Measurements from ENCODE around the gene OR2T3.
"Not testable (repeated sequence)": the region's sequence is repeated elsewhere in the genome, so short reads cannot be mapped to it uniquely, and the experiment has no call there.

Gene OR2T3

DNA sequence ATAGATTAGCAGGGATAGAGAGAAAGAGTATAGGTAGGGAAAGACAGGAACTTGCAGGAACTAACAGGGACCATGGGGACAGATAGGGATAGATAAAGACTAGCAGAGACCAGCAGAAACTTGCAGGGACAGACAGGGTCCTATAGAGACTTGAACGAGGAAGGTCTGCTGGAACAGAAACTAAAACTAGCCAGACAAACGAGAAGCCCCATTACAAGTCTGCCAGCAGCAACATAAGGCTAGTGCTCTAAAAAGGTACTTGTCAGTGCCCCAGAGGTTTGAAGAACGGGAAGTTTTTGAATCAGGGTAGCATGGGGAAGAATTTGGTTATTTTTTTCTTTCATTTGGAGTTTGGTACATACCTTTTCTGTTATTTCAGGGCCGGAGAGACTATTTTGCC is 41.0 kb upstream of the OR2T3 start:
- not testable (repeated sequence) for H3K14ac ChIP-seq (ENCODE audit: low read length); H2AK5ac ChIP-seq (ENCODE audit: low read length); H4K12ac ChIP-seq (ENCODE audit: low read depth, low read length); H3K4me1 ChIP-seq (ENCODE audit: control insufficient read depth in 1 of 2, insufficient read depth in 2 of 2, low read length in 2 of 2); H3K4ac ChIP-seq (ENCODE audit: low read depth, low read length); DNase-seq; H2BK5ac ChIP-seq (ENCODE audit: low read depth, low read length, poor library complexity); H3K18ac ChIP-seq (ENCODE audit: low read length); H3K27me3 ChIP-seq (ENCODE audit: insufficient read depth, low read length); H4K8ac ChIP-seq (ENCODE audit: low read depth, low read length); H4K91ac ChIP-seq (ENCODE audit: low read depth, low read length); H2BK12ac ChIP-seq (ENCODE audit: low read length); H3K27ac ChIP-seq (ENCODE audit: low read depth, low read length); H3K79me1 ChIP-seq (ENCODE audit: low read length); H3K79me2 ChIP-seq (ENCODE audit: control insufficient read depth, insufficient read depth, low read length, poor library complexity); H2BK120ac ChIP-seq (ENCODE audit: insufficient read depth, low read length, poor library complexity); H3K9ac ChIP-seq (ENCODE audit: low read length); H3K4me3 ChIP-seq (ENCODE audit: low read depth, low read length); H3K4me2 ChIP-seq (ENCODE audit: low read length); H2AFZ ChIP-seq (ENCODE audit: insufficient read depth, low read length, poor library complexity); H3K36me3 ChIP-seq (ENCODE audit: control insufficient read depth in 1 of 2, insufficient read depth in 2 of 2, low read length in 2 of 2); H3K23ac ChIP-seq (ENCODE audit: low read length); H3K9me3 ChIP-seq (ENCODE audit: insufficient read depth, low read depth, low read length)
- WGBS (ENCODE audit: extremely low coverage, insufficient coverage, insufficient read length), result no CpG with 5 or more reads among the region's 4 CpGs

- not testable (repeated sequence) for H3K4ac ChIP-seq (ENCODE audit: low read depth, low read length); H3K4me2 ChIP-seq (ENCODE audit: low read length); H2BK12ac ChIP-seq (ENCODE audit: low read length); H2AK5ac ChIP-seq (ENCODE audit: low read length); H3K9me3 ChIP-seq (ENCODE audit: insufficient read depth, low read depth, low read length); H4K8ac ChIP-seq (ENCODE audit: low read depth, low read length); H2AFZ ChIP-seq (ENCODE audit: insufficient read depth, low read length, poor library complexity); H2BK5ac ChIP-seq (ENCODE audit: low read depth, low read length, poor library complexity); H3K79me2 ChIP-seq (ENCODE audit: control insufficient read depth, insufficient read depth, low read length, poor library complexity); H3K9ac ChIP-seq (ENCODE audit: low read length); H3K23ac ChIP-seq (ENCODE audit: low read length); DNase-seq; H2BK120ac ChIP-seq (ENCODE audit: insufficient read depth, low read length, poor library complexity); H3K14ac ChIP-seq (ENCODE audit: low read length); H3K27me3 ChIP-seq (ENCODE audit: insufficient read depth, low read length); H3K4me1 ChIP-seq (ENCODE audit: control insufficient read depth in 1 of 2, insufficient read depth in 2 of 2, low read length in 2 of 2); H3K27ac ChIP-seq (ENCODE audit: low read depth, low read length); H4K91ac ChIP-seq (ENCODE audit: low read depth, low read length); H3K4me3 ChIP-seq (ENCODE audit: low read depth, low read length); H3K79me1 ChIP-seq (ENCODE audit: low read length); H4K12ac ChIP-seq (ENCODE audit: low read depth, low read length); H3K36me3 ChIP-seq (ENCODE audit: control insufficient read depth in 1 of 2, insufficient read depth in 2 of 2, low read length in 2 of 2); H3K18ac ChIP-seq (ENCODE audit: low read length)
- WGBS (ENCODE audit: extremely low coverage, insufficient coverage, insufficient read length), result no CpG with 5 or more reads among the region's 38 CpGs
These were observed 39.2 kb upstream of the OR2T3 start for GRCh38 chr1:248433811-248434415.

DNA sequence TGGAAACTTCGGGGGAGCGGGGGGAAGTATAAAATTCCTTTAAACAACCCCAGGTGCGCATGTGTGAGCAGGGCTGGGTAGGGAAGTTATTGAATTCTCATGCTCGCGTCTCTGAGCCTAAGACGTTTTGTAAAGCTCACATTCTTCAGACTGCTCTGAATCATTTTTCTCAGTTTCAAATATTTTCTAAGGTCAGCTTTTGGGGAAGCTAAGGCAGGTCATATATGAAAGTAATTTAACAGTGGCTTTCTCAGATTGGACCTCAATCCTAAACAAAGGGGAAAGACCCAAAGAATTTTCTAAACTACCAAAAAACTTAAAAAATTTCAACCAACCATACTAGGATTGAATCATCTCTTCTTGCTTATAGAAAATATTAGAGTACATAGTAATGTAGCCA is 38.2 kb upstream of the OR2T3 start:
- H3K9me3 ChIP-seq (ENCODE audit: insufficient read depth, low read depth, low read length); H3K4ac ChIP-seq (ENCODE audit: low read depth, low read length); H3K79me2 ChIP-seq (ENCODE audit: control insufficient read depth, insufficient read depth, low read length, poor library complexity); H2BK120ac ChIP-seq (ENCODE audit: insufficient read depth, low read length, poor library complexity); DNase-seq; H3K4me3 ChIP-seq (ENCODE audit: low read depth, low read length); H3K79me1 ChIP-seq (ENCODE audit: low read length); H3K4me2 ChIP-seq (ENCODE audit: low read length); H3K14ac ChIP-seq (ENCODE audit: low read length); H3K23ac ChIP-seq (ENCODE audit: low read length); H4K12ac ChIP-seq (ENCODE audit: low read depth, low read length); H3K4me1 ChIP-seq (ENCODE audit: control insufficient read depth in 1 of 2, insufficient read depth in 2 of 2, low read length in 2 of 2); H2BK5ac ChIP-seq (ENCODE audit: low read depth, low read length, poor library complexity); H3K36me3 ChIP-seq (ENCODE audit: control insufficient read depth in 1 of 2, insufficient read depth in 2 of 2, low read length in 2 of 2); H4K91ac ChIP-seq (ENCODE audit: low read depth, low read length); H3K18ac ChIP-seq (ENCODE audit: low read length); H3K27me3 ChIP-seq (ENCODE audit: insufficient read depth, low read length); H2AK5ac ChIP-seq (ENCODE audit: low read length); H4K8ac ChIP-seq (ENCODE audit: low read depth, low read length); H3K9ac ChIP-seq (ENCODE audit: low read length); H3K27ac ChIP-seq (ENCODE audit: low read depth, low read length); H2AFZ ChIP-seq (ENCODE audit: insufficient read depth, low read length, poor library complexity); H2BK12ac ChIP-seq (ENCODE audit: low read length): not testable (repeated sequence)
- WGBS (ENCODE audit: extremely low coverage, insufficient coverage, insufficient read length), result no CpG with 5 or more reads among the region's 6 CpGs

DNA sequence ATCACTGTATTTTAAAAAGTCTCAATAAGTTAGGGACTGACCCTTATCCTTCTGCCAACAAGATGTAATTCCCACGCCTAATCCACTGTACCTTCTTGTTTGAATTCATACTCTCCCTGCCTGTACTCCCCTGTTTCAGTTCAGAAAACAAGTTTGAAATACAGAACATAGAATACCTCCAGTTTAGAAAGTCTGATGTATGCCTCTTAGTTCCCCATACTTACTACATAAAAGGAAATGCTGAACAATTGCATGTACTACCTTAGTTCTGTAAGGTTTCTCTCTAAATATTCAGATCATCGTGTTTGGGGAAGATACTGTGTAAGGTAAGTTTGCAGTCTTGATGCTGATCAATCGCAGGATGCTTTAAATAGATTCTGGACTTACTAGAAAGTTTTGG is 36.8 kb upstream of the OR2T3 start:
- H3K4me3 ChIP-seq (ENCODE audit: low read depth, low read length); DNase-seq; H3K79me2 ChIP-seq (ENCODE audit: control insufficient read depth, insufficient read depth, low read length, poor library complexity); H3K14ac ChIP-seq (ENCODE audit: low read length); H3K27ac ChIP-seq (ENCODE audit: low read depth, low read length); H3K79me1 ChIP-seq (ENCODE audit: low read length); H4K12ac ChIP-seq (ENCODE audit: low read depth, low read length); H3K18ac ChIP-seq (ENCODE audit: low read length); H3K36me3 ChIP-seq (ENCODE audit: control insufficient read depth in 1 of 2, insufficient read depth in 2 of 2, low read length in 2 of 2); H3K9ac ChIP-seq (ENCODE audit: low read length); H4K91ac ChIP-seq (ENCODE audit: low read depth, low read length); H2BK12ac ChIP-seq (ENCODE audit: low read length); H3K9me3 ChIP-seq (ENCODE audit: insufficient read depth, low read depth, low read length); H3K4ac ChIP-seq (ENCODE audit: low read depth, low read length); H2AK5ac ChIP-seq (ENCODE audit: low read length); H2BK120ac ChIP-seq (ENCODE audit: insufficient read depth, low read length, poor library complexity); H3K23ac ChIP-seq (ENCODE audit: low read length); H4K8ac ChIP-seq (ENCODE audit: low read depth, low read length); H2BK5ac ChIP-seq (ENCODE audit: low read depth, low read length, poor library complexity); H3K4me2 ChIP-seq (ENCODE audit: low read length); H3K4me1 ChIP-seq (ENCODE audit: control insufficient read depth in 1 of 2, insufficient read depth in 2 of 2, low read length in 2 of 2); H3K27me3 ChIP-seq (ENCODE audit: insufficient read depth, low read length); H2AFZ ChIP-seq (ENCODE audit: insufficient read depth, low read length, poor library complexity): not testable (repeated sequence)
- WGBS (ENCODE audit: extremely low coverage, insufficient coverage, insufficient read length), result no CpG with 5 or more reads among the region's 3 CpGs
